ENCODE measurements around the gene COBL.

Gene COBL

GRCh38 chr7:51082096-51082840, 234.3 kb downstream of the COBL start:
- POLR2A ChIA-PET: no interaction called here
- CTCF ChIA-PET: interaction anchor here (0.5 kb wide), 2 partner anchors 242 to 644 kb away, joined by 3 read pairs; no protein-coding TSS in a partner anchor
- DNase-seq (ENCODE audit: extremely low spot score): no peak
- TF ChIP-seq FOXA1 (IDR thresholded peaks at IDR 0.05): no peak
- no peak for TF ChIP-seq SUZ12 (IDR thresholded peaks at IDR 0.05)
- TF ChIP-seq SP1 (IDR thresholded peaks at IDR 0.05): no peak
- TF ChIP-seq TARDBP (IDR thresholded peaks at IDR 0.05): no peak
- TF ChIP-seq NFRKB (IDR thresholded peaks at IDR 0.05): no peak
- no peak for TF ChIP-seq L3MBTL2 (conservative IDR thresholded peaks at IDR 0.05)
- no peak for TF ChIP-seq HDGF (IDR thresholded peaks at IDR 0.05; ENCODE audit: borderline replicate concordance)
- TF ChIP-seq CTBP1 (IDR thresholded peaks at IDR 0.05; ENCODE audit: borderline replicate concordance): no peak
- no peak for TF ChIP-seq PKNOX1 (IDR thresholded peaks at IDR 0.05)
- no peak for TF ChIP-seq ZNF384 (IDR thresholded peaks at IDR 0.05)
- no peak for TF ChIP-seq FOXK2 (IDR thresholded peaks at IDR 0.05)
- no peak for TF ChIP-seq BHLHE40 (IDR thresholded peaks at IDR 0.05; ENCODE audit: borderline replicate concordance)
- TF ChIP-seq ARNT (IDR thresholded peaks at IDR 0.05): no peak
- no peak for TF ChIP-seq LEF1 (IDR thresholded peaks at IDR 0.05; ENCODE audit: borderline replicate concordance)
- TF ChIP-seq ELF4 (IDR thresholded peaks at IDR 0.05): no peak
- TF ChIP-seq FOXM1 (IDR thresholded peaks at IDR 0.05; ENCODE audit: borderline replicate concordance): no peak

- no peak for TF ChIP-seq TARDBP (IDR thresholded peaks at IDR 0.05)
- no peak for DNase-seq (ENCODE audit: extremely low spot score)
- ChIA-PET CTCF (no interaction called here), POLR2A (no interaction called here)
These were observed 235.2 kb downstream of the COBL start for GRCh38 chr7:51081270-51081890.

- DNase-seq (ENCODE audit: extremely low spot score): no peak
- POLR2A ChIA-PET: no interaction called here
- TF ChIP-seq FOXM1 (IDR thresholded peaks at IDR 0.05; ENCODE audit: borderline replicate concordance): no peak
- TF ChIP-seq TARDBP (IDR thresholded peaks at IDR 0.05): no peak
- TF ChIP-seq SUZ12 (IDR thresholded peaks at IDR 0.05): no peak
- no peak for TF ChIP-seq NFRKB (IDR thresholded peaks at IDR 0.05)
- no peak for TF ChIP-seq L3MBTL2 (conservative IDR thresholded peaks at IDR 0.05)
- no peak for TF ChIP-seq PKNOX1 (IDR thresholded peaks at IDR 0.05)
- no peak for TF ChIP-seq FOXK2 (IDR thresholded peaks at IDR 0.05)
- no peak for TF ChIP-seq SP1 (IDR thresholded peaks at IDR 0.05)
- TF ChIP-seq HDGF (IDR thresholded peaks at IDR 0.05; ENCODE audit: borderline replicate concordance): no peak
- no peak for TF ChIP-seq ZNF384 (IDR thresholded peaks at IDR 0.05)
- TF ChIP-seq BHLHE40 (IDR thresholded peaks at IDR 0.05; ENCODE audit: borderline replicate concordance): no peak
- no peak for TF ChIP-seq CTBP1 (IDR thresholded peaks at IDR 0.05; ENCODE audit: borderline replicate concordance)
- no peak for TF ChIP-seq ARNT (IDR thresholded peaks at IDR 0.05)
- no peak for TF ChIP-seq ELF4 (IDR thresholded peaks at IDR 0.05)
- TF ChIP-seq FOXA1 (IDR thresholded peaks at IDR 0.05): no peak
- TF ChIP-seq LEF1 (IDR thresholded peaks at IDR 0.05; ENCODE audit: borderline replicate concordance): no peak
- CTCF ChIA-PET: no interaction called here
These were observed 235.9 kb downstream of the COBL start for GRCh38 chr7:51080622-51081269.

GRCh38 chr7:51080216-51080615, 236.4 kb downstream of the COBL start:
- CTCF ChIA-PET: no interaction called here
- POLR2A ChIA-PET: no interaction called here
- TF ChIP-seq CTBP1 (IDR thresholded peaks at IDR 0.05; ENCODE audit: borderline replicate concordance): no peak
- no peak for TF ChIP-seq FOXA1 (IDR thresholded peaks at IDR 0.05)
- TF ChIP-seq PKNOX1 (IDR thresholded peaks at IDR 0.05): no peak
- no peak for TF ChIP-seq FOXM1 (IDR thresholded peaks at IDR 0.05; ENCODE audit: borderline replicate concordance)
- no peak for TF ChIP-seq LEF1 (IDR thresholded peaks at IDR 0.05; ENCODE audit: borderline replicate concordance)
- TF ChIP-seq ZNF384 (IDR thresholded peaks at IDR 0.05): no peak
- TF ChIP-seq HDGF (IDR thresholded peaks at IDR 0.05; ENCODE audit: borderline replicate concordance): no peak
- DNase-seq (ENCODE audit: extremely low spot score): no peak

GRCh38 chr7:51079494-51079893, 237.1 kb downstream of the COBL start:
- no peak for DNase-seq (ENCODE audit: extremely low spot score)
- POLR2A ChIA-PET: no interaction called here
- no peak for TF ChIP-seq L3MBTL2 (conservative IDR thresholded peaks at IDR 0.05)
- no peak for TF ChIP-seq NFRKB (IDR thresholded peaks at IDR 0.05)
- no peak for TF ChIP-seq HDGF (IDR thresholded peaks at IDR 0.05; ENCODE audit: borderline replicate concordance)
- TF ChIP-seq BHLHE40 (IDR thresholded peaks at IDR 0.05; ENCODE audit: borderline replicate concordance): no peak
- no peak for TF ChIP-seq FOXM1 (IDR thresholded peaks at IDR 0.05; ENCODE audit: borderline replicate concordance)
- TF ChIP-seq FOXA1 (IDR thresholded peaks at IDR 0.05): no peak
- CTCF ChIA-PET: no interaction called here

- CTCF ChIA-PET: interaction anchor here (1.0 kb wide), 1 partner anchor 11 kb away, joined by 3 read pairs; no protein-coding TSS in a partner anchor
- POLR2A ChIA-PET: no interaction called here
- no peak for DNase-seq (ENCODE audit: extremely low spot score)
These were observed 238.0 kb downstream of the COBL start for GRCh38 chr7:51078653-51079052.

More at GRCh38 chr7:51078653-51079052, 238.0 kb downstream of the COBL start:
- TF ChIP-seq FOXM1 (IDR thresholded peaks at IDR 0.05; ENCODE audit: borderline replicate concordance) (no peak), BHLHE40 (IDR thresholded peaks at IDR 0.05; ENCODE audit: borderline replicate concordance) (no peak), PKNOX1 (IDR thresholded peaks at IDR 0.05) (no peak), TARDBP (IDR thresholded peaks at IDR 0.05) (no peak), ZNF384 (IDR thresholded peaks at IDR 0.05) (no peak), L3MBTL2 (conservative IDR thresholded peaks at IDR 0.05) (no peak), ELF4 (IDR thresholded peaks at IDR 0.05) (no peak), LEF1 (IDR thresholded peaks at IDR 0.05; ENCODE audit: borderline replicate concordance) (no peak)
